ENCODE measurements around the gene RPS6KA5. TPM values are rescaled to one million over a fixed set of nuclear protein-coding genes. Genes with fewer than 3 reads are reported as not detected.
A peak's percentile ranks its signal among the peaks of the same experiment; 100 is the strongest.

Gene RPS6KA5
- total RNA-seq, 1 donor, result 0.86 TPM

- peak overlapping the region; percentile 76 for H3K4me3 ChIP-seq (ENCODE audit: low read depth, low read length)
Measured at GRCh38 chr14:90814806-90815571, 245.5 kb downstream of the RPS6KA5 start.

GRCh38 chr14:90813442-90813841 is 247.0 kb downstream of the RPS6KA5 start:
- TF ChIP-seq CTCF (IDR thresholded peaks at IDR 0.05; ENCODE audit: insufficient read depth, low read depth, low read length), result no peak
- no peak overlapping the region for H3K4me3 ChIP-seq (ENCODE audit: low read depth, low read length)
- DNase-seq (ENCODE audit: low read depth), result no peak

More at GRCh38 chr14:90814806-90815571, 245.5 kb downstream of the RPS6KA5 start:
- DNase-seq (ENCODE audit: low read depth), result no peak
- no peak for TF ChIP-seq CTCF (IDR thresholded peaks at IDR 0.05; ENCODE audit: insufficient read depth, low read depth, low read length)

- no peak for TF ChIP-seq CTCF (IDR thresholded peaks at IDR 0.05; ENCODE audit: insufficient read depth, low read depth, low read length)
- no peak for DNase-seq (ENCODE audit: low read depth)
- H3K4me3 ChIP-seq (ENCODE audit: low read depth, low read length), result no peak overlapping the region
Measured at GRCh38 chr14:90812109-90812508, 248.3 kb downstream of the RPS6KA5 start.

- no peak for DNase-seq (ENCODE audit: low read depth)
- H3K4me3 ChIP-seq (ENCODE audit: low read depth, low read length), result no peak overlapping the region
- no peak for TF ChIP-seq CTCF (IDR thresholded peaks at IDR 0.05; ENCODE audit: insufficient read depth, low read depth, low read length)
Measured at GRCh38 chr14:90811641-90812040, 248.8 kb downstream of the RPS6KA5 start.

- no peak for TF ChIP-seq CTCF (IDR thresholded peaks at IDR 0.05; ENCODE audit: insufficient read depth, low read depth, low read length)
- DNase-seq (ENCODE audit: low read depth), result no peak
- no peak overlapping the region for H3K4me3 ChIP-seq (ENCODE audit: low read depth, low read length)
Measured at GRCh38 chr14:90810806-90811205, 249.6 kb downstream of the RPS6KA5 start.

GRCh38 chr14:90809530-90810312 is 250.7 kb downstream of the RPS6KA5 start:
- DNase-seq (ENCODE audit: low read depth), result no peak
- no peak for TF ChIP-seq CTCF (IDR thresholded peaks at IDR 0.05; ENCODE audit: insufficient read depth, low read depth, low read length)
- no peak overlapping the region for H3K4me3 ChIP-seq (ENCODE audit: low read depth, low read length)
